Endothelial cell of umbilical vein (primary cell): ENCODE measurements around the gene PGBD5. TPM values are rescaled to one million over a fixed set of nuclear protein-coding genes. Genes with fewer than 3 reads are reported as not detected.

Experiments used
- BruUV-seq: library from RNA; stranded (reverse); fragments of 400-500 nt; replicated peaks from 2 replicates; lab custom pipeline; 2021; lab: Mats Ljungman, UMichigan
- CTCF ChIA-PET: fragments of 300-600, 350-600 bp; sonication (Branson Sonifier 250); formaldehyde crosslinking; loops from one replicate; lab custom pipeline; 2021; ENCODE audit warnings: antibody characterized with exemption, inconsistent platforms; lab: Charles Lee
- POLR2A ChIA-PET: fragments of 300-600, 350-600 bp; sonication (Branson Sonifier 250); formaldehyde crosslinking; loops from one replicate; lab custom pipeline; 2021; ENCODE audit warnings: antibody characterized with exemption, inconsistent platforms; lab: Charles Lee
- DNase-seq: peaks from one replicate; pipeline ENCODE4 v3.0.0-alpha.2; 2011; ENCODE audit warnings: low read depth, low spot score
- FAIRE-seq: peaks from 2 replicates; lab custom pipeline; 2011; peaks lifted over from hg19 to GRCh38; lab: Jason Lieb, UNC
- H2AFZ ChIP-seq: 2 replicates; pipeline ENCODE4 v1.6.0; 2012; ENCODE audit warnings: low read depth, low read length, control low read depth, inconsistent platforms
- H3K27ac ChIP-seq: 2 replicates; pipeline ENCODE4 v1.5.1; 2011; ENCODE audit warnings: low read depth, mild to moderate bottlenecking, control low read depth, low read length, moderate library complexity; ENCODE audit not compliant: insufficient read depth
- H3K27me3 ChIP-seq, 2 experiments: 2 replicates each; pipeline versions ENCODE4 v1.6.0 to v1.6.1; 2011; ENCODE audit warnings: low read length in 2 of 2, mixed read lengths in 1 of 2; ENCODE audit not compliant: control insufficient read depth in 2 of 2, insufficient read depth in 2 of 2
- H3K36me3 ChIP-seq, 2 experiments: 2 replicates in 1 of 2; 3 replicates in 1 of 2; pipeline ENCODE4 v1.5.1; 2011; ENCODE audit warnings: low read length in 2 of 2, mild to moderate bottlenecking in 1 of 2, moderate library complexity in 1 of 2; ENCODE audit not compliant: control insufficient read depth in 2 of 2, insufficient read depth in 2 of 2; ENCODE audit errors: extremely low read depth in 1 of 2
- H3K4me1 ChIP-seq: 3 replicates; pipeline ENCODE4 v1.5.1; 2011; ENCODE audit warnings: mild to moderate bottlenecking, low read length; ENCODE audit not compliant: control insufficient read depth, insufficient read depth; ENCODE audit errors: extremely low read depth
- H3K4me2 ChIP-seq: 2 replicates; pipeline ENCODE4 v1.6.1; 2011; ENCODE audit warnings: low read length, control low read depth, mixed read lengths; ENCODE audit not compliant: insufficient read depth
- H3K4me3 ChIP-seq, 3 experiments: fragments of 200-600 bp in 1 of 3; sonication (generic), shearing (Covaris generic) in 1 of 3; replicated peaks in 1 of 3; 2 replicates each; pipeline ENCODE4 v1.5.1; 2011 to 2016; ENCODE audit warnings: control low read depth in 3 of 3, low read length in 3 of 3, mild to moderate bottlenecking in 2 of 3, inconsistent platforms in 1 of 3, low read depth in 1 of 3, moderate library complexity in 1 of 3; ENCODE audit not compliant: insufficient read depth in 1 of 3
- H3K79me2 ChIP-seq: 2 replicates; pipeline ENCODE4 v1.6.0; 2012; ENCODE audit warnings: low read length, inconsistent platforms; ENCODE audit not compliant: control insufficient read depth, insufficient read depth
- H3K9ac ChIP-seq: replicated peaks from 2 replicates; pipeline ENCODE3; 2011; ENCODE audit warnings: low read length, control low read depth; ENCODE audit not compliant: insufficient read depth; ENCODE audit errors: extremely low read depth
- H3K9me1 ChIP-seq: replicated peaks from 3 replicates; pipeline ENCODE4 v1.6.0; 2011; ENCODE audit warnings: mild to moderate bottlenecking, low read length; ENCODE audit not compliant: control insufficient read depth, insufficient read depth; ENCODE audit errors: extremely low read depth
- H3K9me3 ChIP-seq: replicated peaks from 2 replicates; pipeline ENCODE4 v1.5.1; 2012; ENCODE audit warnings: low read length, inconsistent platforms; ENCODE audit not compliant: control insufficient read depth, insufficient read depth
- H4K20me1 ChIP-seq: replicated peaks from 2 replicates; pipeline ENCODE3; 2011; ENCODE audit warnings: mild to moderate bottlenecking, low read length; ENCODE audit not compliant: control insufficient read depth, insufficient read depth; ENCODE audit errors: extremely low read depth
- CTCF ChIP-seq, 2 donors: IDR thresholded peaks; 1 replicate in 1 of 2; 2 replicates in 1 of 2; pipeline ENCODE4 v1.5.1; 2011; ENCODE audit warnings: low read length in 2 of 2, mild to moderate bottlenecking in 2 of 2, moderate library complexity in 2 of 2, control low read depth in 1 of 2, inconsistent platforms in 1 of 2, low read depth in 1 of 2; ENCODE audit not compliant: insufficient read depth in 1 of 2; ENCODE audit errors: extremely low read depth in 1 of 2
- EZH2 ChIP-seq: IDR thresholded peaks from 2 replicates; pipeline ENCODE4 v1.6.1; 2012; ENCODE audit warnings: borderline replicate concordance, low read depth, mild to moderate bottlenecking, moderate library complexity, low read length, inconsistent platforms; ENCODE audit not compliant: severe bottlenecking
- FOS ChIP-seq: IDR thresholded peaks from 2 replicates; pipeline ENCODE4 v1.6.1; 2011; ENCODE audit warnings: mild to moderate bottlenecking, low read length, moderate library complexity, borderline replicate concordance; ENCODE audit not compliant: insufficient read depth
- GATA2 ChIP-seq: IDR thresholded peaks from 2 replicates; pipeline ENCODE4 v1.7.0; 2011; ENCODE audit warnings: low read depth, mild to moderate bottlenecking, moderate library complexity, mixed read lengths, low read length; ENCODE audit not compliant: insufficient read length, insufficient read depth
- JUN ChIP-seq: IDR thresholded peaks from 2 replicates; pipeline ENCODE4 v1.6.1; 2011; ENCODE audit warnings: borderline replicate concordance, low read depth; ENCODE audit not compliant: insufficient read length, insufficient read depth
- MAX ChIP-seq: IDR thresholded peaks from 2 replicates; pipeline ENCODE4 v1.6.1; 2011; ENCODE audit not compliant: insufficient read depth, insufficient read length
- MYC ChIP-seq: IDR thresholded peaks from one replicate; pipeline ENCODE4 v1.6.1; 2011; ENCODE audit warnings: mild to moderate bottlenecking, low read depth, low read length
- POLR2A ChIP-seq: IDR thresholded peaks from 2 replicates; pipeline ENCODE4 v1.6.1; 2012; ENCODE audit warnings: low read depth, mild to moderate bottlenecking, control low read depth, low read length
- POLR2AphosphoS5 ChIP-seq: IDR thresholded peaks from 2 replicates; pipeline ENCODE4 v1.6.1; 2012; ENCODE audit warnings: low read depth, mild to moderate bottlenecking, control low read depth, low read length, moderate library complexity; ENCODE audit not compliant: insufficient read depth
- dilution Hi-C: fragments of 300-500 bp; cut with MboI; formaldehyde crosslinking; loops from one replicate; pipeline ENCODE4 v1.15.0; 2019; ENCODE audit warnings: low sequenced_read_pairs; ENCODE audit not compliant: extremely low pct_ligation_motif_present
- intact Hi-C: fragments of 100-400 bp; cut with micrococcal nuclease; formaldehyde crosslinking; loops from one replicate; pipeline ENCODE4 v1.10.0; 2022
- polyA plus RNA-seq, 4 experiments: library from polyadenylated mRNA; depleted of rRNA in 3 of 4; stranded (reverse) in 3 of 4; unstranded in 1 of 4; fragments of >200 nt; gene quantifications; 2 replicates each; pipeline versions ENCODE4 v1.2.1 to v1.2.3, GENCODE V29; 2011 to 2012; ENCODE audit warnings: missing spikeins in 1 of 4
- total RNA-seq: library from RNA; stranded (reverse); gene quantifications from 2 replicates; pipeline ENCODE4 v1.2.3, GENCODE V29; 2021

The PGBD5 gene
- total and polyA plus RNA-seq, 2 donors (not counting 3 experiments of a cell fraction or from before 2014, with no cell fraction given) = 0.03 TPM; not detected in 1

- no TSS peak for BruUV-seq
- no peak overlapping the region for H3K4me3 ChIP-seq
- H3K36me3 ChIP-seq = no peaks in the 10 kb centered on the region
- intact Hi-C loops = no loop called here
- H3K27me3 ChIP-seq = no peaks in the 10 kb centered on the region
- no peak for DNase-seq
- no peaks in the 10 kb centered on the region for H3K9me1 ChIP-seq
- H3K9me3 ChIP-seq = no peaks in the 10 kb centered on the region
- no peaks in the 10 kb centered on the region for H3K79me2 ChIP-seq
- H3K4me1 ChIP-seq = no peaks in the 10 kb centered on the region
- ChIA-PET CTCF (no interaction called here), POLR2A (no interaction called here)
- H3K27ac ChIP-seq = no peak overlapping the region
- FAIRE-seq = no peak
- H3K9ac ChIP-seq = no peak overlapping the region
- H2AFZ ChIP-seq = no peak overlapping the region
- dilution Hi-C loops = no loop called here
- TF ChIP-seq MYC = no peak
- no peak for TF ChIP-seq JUN
- TF ChIP-seq MAX = no peak
- TF ChIP-seq CTCF (IDR thresholded peaks at IDR 0.05; ENCODE audit: extremely low read depth in 1 of 2, insufficient read depth in 1 of 2, low read depth in 1 of 2, low read length in 2 of 2) = no peak
- no peak for TF ChIP-seq POLR2AphosphoS5
- TF ChIP-seq EZH2 = no peak
- no peak for TF ChIP-seq POLR2A
- TF ChIP-seq FOS = no peak
- no peak for TF ChIP-seq GATA2
- no peak overlapping the region for H3K4me2 ChIP-seq
- no peaks in the 10 kb centered on the region for H4K20me1 ChIP-seq
Observed at GRCh38 chr1:230414694-230415093, 11.4 kb downstream of the PGBD5 start.
